ENCODE results near the gene GOLT1B. TPM values are rescaled to one million over a fixed set of nuclear protein-coding genes. Genes with fewer than 3 reads are reported as not detected.

Gene GOLT1B
- total RNA-seq, 6 experiments from 2014 or later, result 13.7 to 25.2 (median 18.1) TPM

DNA sequence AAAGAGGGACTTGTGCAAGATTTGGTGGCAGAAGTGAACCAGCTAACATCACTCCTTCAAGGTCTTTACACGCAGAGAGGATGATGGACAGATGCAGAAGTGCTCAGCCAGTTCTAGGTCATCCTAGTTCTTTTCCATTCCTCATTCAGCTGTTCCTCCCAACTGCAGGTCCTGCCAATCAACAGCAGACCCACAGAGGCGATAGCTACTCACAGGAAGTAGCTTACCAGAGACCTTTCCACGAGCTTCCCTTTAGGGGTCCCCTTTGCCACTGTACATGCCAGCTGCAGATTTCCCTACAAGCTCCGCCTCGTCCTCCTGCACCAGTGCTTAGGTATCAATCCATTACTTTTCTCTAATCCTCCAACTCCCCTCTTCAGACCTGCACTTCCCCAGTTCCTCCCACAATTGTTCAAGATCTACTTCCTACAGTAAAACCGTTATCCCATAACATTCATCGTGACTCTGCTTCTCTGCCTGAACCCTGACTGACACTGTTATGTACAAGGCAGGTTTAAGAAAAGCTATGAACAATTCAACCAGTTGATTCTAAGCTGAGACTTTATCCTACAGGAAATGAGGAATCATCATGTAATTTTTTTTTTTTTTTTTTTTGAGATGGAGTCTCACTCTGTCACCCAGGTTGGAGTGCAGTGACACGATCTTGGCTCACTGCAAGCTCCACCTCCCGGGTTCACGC is 22.7 kb upstream of the GOLT1B start:
- no peak overlapping the region for H3K27ac ChIP-seq
- no peaks in the 10 kb centered on the region for H3K4me1 ChIP-seq
- no peak for DNase-seq
- H3K36me3 ChIP-seq, result peaks cover 0 to 46% (median 5%) of the 10 kb centered on the region in 4 donors
- H3K27me3 ChIP-seq, result no peaks in the 10 kb centered on the region
- no peak for ATAC-seq
- intact Hi-C loops (cut with DNase I), result no loop called here
- no peaks in the 10 kb centered on the region for H3K9me3 ChIP-seq
- TF ChIP-seq POLR2A (IDR thresholded peaks at IDR 0.05), result no peak
- TF ChIP-seq, protein P1, sequence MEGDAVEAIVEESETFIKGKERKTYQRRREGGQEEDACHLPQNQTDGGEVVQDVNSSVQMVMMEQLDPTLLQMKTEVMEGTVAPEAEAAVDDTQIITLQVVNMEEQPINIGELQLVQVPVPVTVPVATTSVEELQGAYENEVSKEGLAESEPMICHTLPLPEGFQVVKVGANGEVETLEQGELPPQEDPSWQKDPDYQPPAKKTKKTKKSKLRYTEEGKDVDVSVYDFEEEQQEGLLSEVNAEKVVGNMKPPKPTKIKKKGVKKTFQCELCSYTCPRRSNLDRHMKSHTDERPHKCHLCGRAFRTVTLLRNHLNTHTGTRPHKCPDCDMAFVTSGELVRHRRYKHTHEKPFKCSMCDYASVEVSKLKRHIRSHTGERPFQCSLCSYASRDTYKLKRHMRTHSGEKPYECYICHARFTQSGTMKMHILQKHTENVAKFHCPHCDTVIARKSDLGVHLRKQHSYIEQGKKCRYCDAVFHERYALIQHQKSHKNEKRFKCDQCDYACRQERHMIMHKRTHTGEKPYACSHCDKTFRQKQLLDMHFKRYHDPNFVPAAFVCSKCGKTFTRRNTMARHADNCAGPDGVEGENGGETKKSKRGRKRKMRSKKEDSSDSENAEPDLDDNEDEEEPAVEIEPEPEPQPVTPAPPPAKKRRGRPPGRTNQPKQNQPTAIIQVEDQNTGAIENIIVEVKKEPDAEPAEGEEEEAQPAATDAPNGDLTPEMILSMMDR (IDR thresholded peaks at IDR 0.05), result no peak
- 72% methylated on average over 7 of the region's 10 CpGs for WGBS (ENCODE audit: insufficient coverage, low coverage, low lambda C conversion rate, missing lambda C conversion rate)
- H3K4me3 ChIP-seq, result no peak overlapping the region

DNA sequence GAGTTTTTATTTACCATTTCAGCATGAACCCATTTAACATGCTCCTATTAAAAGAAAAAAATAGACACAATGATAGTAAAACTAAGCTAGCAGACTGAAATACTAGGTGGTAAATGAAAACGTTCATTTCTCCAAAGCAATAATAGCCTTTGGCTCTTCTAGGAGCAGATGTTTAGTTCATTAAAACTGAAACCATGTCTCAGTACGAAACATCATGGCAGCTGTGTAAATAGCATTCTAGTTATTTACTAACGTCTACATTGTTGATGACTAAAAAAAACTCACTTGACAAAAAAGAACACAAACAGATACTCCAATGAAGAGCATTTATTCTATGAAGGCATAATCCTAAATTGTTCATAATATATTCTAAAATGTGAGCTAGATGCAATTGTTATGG is 18.1 kb upstream of the GOLT1B start:
- Histone ChIP-seq H3K4me3 (no peak overlapping the region), H3K27me3 (no peaks in the 10 kb centered on the region), H3K4me1 (no peaks in the 10 kb centered on the region), H3K9me3 (no peaks in the 10 kb centered on the region), H3K36me3 (peaks cover 0 to 17% (median 3%) of the 10 kb centered on the region in 4 donors), H3K27ac (no peak overlapping the region)
- WGBS (ENCODE audit: insufficient coverage, low coverage, low lambda C conversion rate, missing lambda C conversion rate), result 89% methylated on average over 3 of the region's 3 CpGs
- no peak for TF ChIP-seq POLR2A (IDR thresholded peaks at IDR 0.05)
- intact Hi-C loops (cut with DNase I), result no loop called here
- DNase-seq (no peak), ATAC-seq (no peak)

GRCh38 chr12:21485998-21486397 is 15.6 kb upstream of the GOLT1B start:
- Histone ChIP-seq H3K27me3 (no peaks in the 10 kb centered on the region), H3K4me1 (no peaks in the 10 kb centered on the region), H3K4me3 (no peak overlapping the region), H3K27ac (no peak overlapping the region), H3K9me3 (no peaks in the 10 kb centered on the region), H3K36me3 (peaks cover 0 to 14% (median 5%) of the 10 kb centered on the region in 4 donors)
- TF ChIP-seq POLR2A (IDR thresholded peaks at IDR 0.05), result no peak
- TF ChIP-seq, protein P1 (IDR thresholded peaks at IDR 0.05), result no peak
- ATAC-seq, result no peak
- intact Hi-C loops (cut with DNase I), result no loop called here
- DNase-seq, result no peak

DNA sequence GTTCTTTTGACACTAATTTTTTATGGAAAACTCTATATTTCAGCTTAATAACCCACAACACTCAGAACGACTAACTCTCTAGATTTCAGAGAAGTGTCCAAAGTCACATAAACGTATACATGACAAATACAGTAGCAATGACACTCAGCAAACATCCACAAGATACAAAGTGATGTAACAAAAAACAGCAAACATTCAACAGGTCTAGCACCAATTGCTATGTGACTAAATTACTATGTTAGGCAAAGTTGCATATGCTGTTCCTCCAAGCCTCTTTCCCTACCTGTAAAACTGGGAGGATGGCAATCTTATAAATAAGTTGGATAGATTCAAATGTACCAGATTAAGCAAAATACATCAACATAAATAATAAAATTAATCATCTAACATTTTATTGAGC is 1.8 kb upstream of the GOLT1B start:
- Histone ChIP-seq H3K36me3 (peaks cover 0 to 9% (median 0%) of the 10 kb centered on the region in 4 donors), H3K27ac (no peak overlapping the region), H3K4me3 (no peak overlapping the region), H3K27me3 (no peaks in the 10 kb centered on the region), H3K4me1 (peaks cover 0 to 24% (median 5%) of the 10 kb centered on the region in 4 donors), H3K9me3 (no peaks in the 10 kb centered on the region)
- no peak for TF ChIP-seq POLR2A (IDR thresholded peaks at IDR 0.05)
- TF ChIP-seq, protein P1 (IDR thresholded peaks at IDR 0.05), result no peak
- 51% methylated on average over 2 of the region's 2 CpGs for WGBS (ENCODE audit: insufficient coverage, low coverage, low lambda C conversion rate, missing lambda C conversion rate)
- intact Hi-C loops (cut with DNase I), result no loop called here
- ATAC-seq (no peak), DNase-seq (no peak)

DNA sequence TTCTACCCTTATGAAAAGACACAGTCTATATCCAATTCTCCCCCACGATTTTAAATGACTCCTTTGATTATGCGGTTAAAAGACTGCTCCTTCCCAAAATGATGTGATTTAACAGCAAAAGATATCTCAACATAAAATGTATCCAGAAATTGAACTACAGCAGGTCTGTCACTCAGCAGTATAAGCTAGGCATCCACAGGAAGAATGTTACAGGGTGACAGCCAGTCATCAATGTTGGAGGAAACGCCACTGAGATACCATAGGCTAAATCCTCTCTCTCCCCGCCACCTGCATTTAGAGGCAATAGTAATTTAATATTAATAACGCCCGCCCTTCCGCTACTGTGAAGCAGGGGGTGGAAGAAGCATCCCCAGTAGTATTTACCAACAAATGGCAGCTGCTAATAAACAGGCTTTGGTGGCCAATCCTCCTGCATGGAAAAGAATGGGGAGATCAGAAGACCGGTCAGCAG is 767 bp upstream of the GOLT1B start:
- DNase-seq, result no peak
- Histone ChIP-seq H3K4me3 (peak overlapping the region; percentile 85 to 96 (median 95)), H3K27me3 (no peaks in the 10 kb centered on the region), H3K27ac (peak overlapping the region; percentile 60 to 87 (median 80)), H3K36me3 (peaks cover 0 to 5% (median 0%) of the 10 kb centered on the region in 4 donors), H3K9me3 (no peaks in the 10 kb centered on the region), H3K4me1 (peaks cover 0 to 24% (median 8%) of the 10 kb centered on the region in 4 donors)
- no peak for ATAC-seq
- intact Hi-C loops (cut with DNase I), result no loop called here
- 19% methylated on average over 8 of the region's 8 CpGs for WGBS (ENCODE audit: insufficient coverage, low coverage, low lambda C conversion rate, missing lambda C conversion rate)
- TF ChIP-seq, protein P1 (IDR thresholded peaks at IDR 0.05), result no peak
- no peak for TF ChIP-seq POLR2A (IDR thresholded peaks at IDR 0.05)

Measured in right lobe of liver (tissue), 6 donors.